ENCODE data around the gene UBE2F.

DNA sequence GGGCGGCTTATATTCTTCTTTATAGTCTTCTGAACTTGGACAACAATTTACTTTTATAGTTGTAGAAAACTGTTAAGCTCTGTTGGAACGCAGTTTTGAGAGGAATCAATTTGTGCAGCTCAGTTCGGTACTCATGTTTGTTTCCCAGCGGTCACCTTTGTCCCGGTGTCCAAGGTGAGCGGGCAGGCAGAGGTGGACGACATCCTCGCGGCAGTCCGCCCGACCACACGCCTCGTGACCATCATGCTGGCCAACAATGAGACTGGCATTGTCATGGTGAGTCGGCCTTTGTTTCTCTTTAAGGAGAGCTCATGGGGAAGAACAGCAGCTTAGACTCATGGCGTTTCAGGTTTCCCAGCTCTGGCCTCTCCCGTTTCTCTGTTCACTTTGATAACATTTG, 114.7 kb downstream of the UBE2F start:
- no peak for TF ChIP-seq POLR2A (IDR thresholded peaks at IDR 0.05)
- TF ChIP-seq, protein P1, sequence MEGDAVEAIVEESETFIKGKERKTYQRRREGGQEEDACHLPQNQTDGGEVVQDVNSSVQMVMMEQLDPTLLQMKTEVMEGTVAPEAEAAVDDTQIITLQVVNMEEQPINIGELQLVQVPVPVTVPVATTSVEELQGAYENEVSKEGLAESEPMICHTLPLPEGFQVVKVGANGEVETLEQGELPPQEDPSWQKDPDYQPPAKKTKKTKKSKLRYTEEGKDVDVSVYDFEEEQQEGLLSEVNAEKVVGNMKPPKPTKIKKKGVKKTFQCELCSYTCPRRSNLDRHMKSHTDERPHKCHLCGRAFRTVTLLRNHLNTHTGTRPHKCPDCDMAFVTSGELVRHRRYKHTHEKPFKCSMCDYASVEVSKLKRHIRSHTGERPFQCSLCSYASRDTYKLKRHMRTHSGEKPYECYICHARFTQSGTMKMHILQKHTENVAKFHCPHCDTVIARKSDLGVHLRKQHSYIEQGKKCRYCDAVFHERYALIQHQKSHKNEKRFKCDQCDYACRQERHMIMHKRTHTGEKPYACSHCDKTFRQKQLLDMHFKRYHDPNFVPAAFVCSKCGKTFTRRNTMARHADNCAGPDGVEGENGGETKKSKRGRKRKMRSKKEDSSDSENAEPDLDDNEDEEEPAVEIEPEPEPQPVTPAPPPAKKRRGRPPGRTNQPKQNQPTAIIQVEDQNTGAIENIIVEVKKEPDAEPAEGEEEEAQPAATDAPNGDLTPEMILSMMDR (IDR thresholded peaks at IDR 0.05): no peak

All from breast epithelium (tissue), 3 donors.